HepG2 (cell line): ENCODE measurements around the gene JPH2. TPM values are rescaled to one million over a fixed set of nuclear protein-coding genes. Genes with fewer than 3 reads are reported as not detected.

Source experiments
- AHDC1 ChIP-seq: sonication (generic); formaldehyde crosslinking; IDR thresholded peaks from 2 replicates; pipeline ENCODE4 v1.5.1; 2020; ENCODE audit warnings: mild to moderate bottlenecking, missing genetic modification reagents, borderline replicate concordance
- CEBPB ChIP-seq: IDR thresholded peaks from 2 replicates; pipeline ENCODE4 v1.6.1; 2011; ENCODE audit warnings: low read depth, low read length, improper control_type of control experiment, borderline replicate concordance
- EED ChIP-seq: sonication (generic); formaldehyde crosslinking; IDR thresholded peaks from 2 replicates; pipeline ENCODE4 v1.5.0; 2020; ENCODE audit warnings: mild to moderate bottlenecking, missing genetic modification reagents
- MAFK ChIP-seq, 2 experiments: IDR thresholded peaks in 1 of 2; conservative IDR thresholded peaks in 1 of 2; 2 replicates each; pipeline ENCODE4 v1.6.1; 2011; ENCODE audit warnings: improper control_type of control experiment in 2 of 2, low read length in 2 of 2
- PBX2 ChIP-seq: IDR thresholded peaks from 2 replicates; pipeline ENCODE4 v1.6.1; 2016; ENCODE audit warnings: control low read depth
- PRDM15 ChIP-seq: sonication (generic); formaldehyde crosslinking; IDR thresholded peaks from 2 replicates; pipeline ENCODE4 v1.4.0; 2020; ENCODE audit warnings: missing genetic modification reagents
- REPIN1 ChIP-seq: sonication (generic); formaldehyde crosslinking; IDR thresholded peaks from 2 replicates; pipeline ENCODE4 v1.8.0; 2022; ENCODE audit warnings: missing genetic modification reagents, low read depth, mild to moderate bottlenecking, borderline replicate concordance
- STAT5B ChIP-seq: sonication (generic); formaldehyde crosslinking; IDR thresholded peaks from 2 replicates; pipeline ENCODE4 v1.4.0; 2020; ENCODE audit warnings: missing genetic modification reagents
- TBX3 ChIP-seq: fragments of 450-650 bp; IDR thresholded peaks from 2 replicates; pipeline ENCODE4 v1.6.1; 2017; ENCODE audit warnings: antibody characterized with exemption, mild to moderate bottlenecking, inconsistent platforms, borderline replicate concordance
- THAP7 ChIP-seq: sonication (generic); formaldehyde crosslinking; IDR thresholded peaks from 2 replicates; pipeline ENCODE4 v1.8.1; 2023; ENCODE audit warnings: mild to moderate bottlenecking, missing genetic modification reagents
- TMF1 ChIP-seq: sonication (generic); formaldehyde crosslinking; IDR thresholded peaks from 2 replicates; pipeline ENCODE4 v1.8.1; 2022; ENCODE audit warnings: low read depth, missing genetic modification reagents
- ZNF138 ChIP-seq: sonication (generic); formaldehyde crosslinking; IDR thresholded peaks from 2 replicates; pipeline ENCODE4 v1.5.0; 2020; ENCODE audit warnings: mild to moderate bottlenecking, low read depth, missing genetic modification reagents
- ZNF496 ChIP-seq: sonication (generic); formaldehyde crosslinking; IDR thresholded peaks from 2 replicates; pipeline ENCODE4 v1.8.1; 2023; ENCODE audit warnings: mild to moderate bottlenecking, moderate library complexity, missing genetic modification reagents; ENCODE audit not compliant: insufficient replicate concordance
- ZNF513 ChIP-seq: sonication (generic); formaldehyde crosslinking; conservative IDR thresholded peaks from 2 replicates; pipeline ENCODE4 v1.5.0; 2020; ENCODE audit warnings: missing genetic modification reagents
- ZNF614 ChIP-seq: IDR thresholded peaks from 2 replicates; pipeline ENCODE4 v1.6.1; 2018; ENCODE audit warnings: missing biosample characterization, missing genetic modification reagents, inconsistent platforms, borderline replicate concordance
- polyA plus RNA-seq, 8 experiments: library from polyadenylated mRNA; depleted of rRNA in 3 of 8; stranded (reverse) in 7 of 8; unstranded in 1 of 8; fragments of >200 nt; fragmentation: Illumina TruSeq in 4 of 8; extraction: Trizol in 4 of 8; gene quantifications; 2 replicates each; pipeline versions ENCODE4 v1.2.1 to v1.2.3, GENCODE V29; 2011 to 2016; ENCODE audit warnings: low read depth in 4 of 8, missing spikeins in 1 of 8, mixed read lengths in 1 of 8; ENCODE audit not compliant: insufficient read depth in 1 of 8
- total RNA-seq, 5 experiments: library from RNA; depleted of rRNA; stranded (reverse); fragments of >200 nt; fragmentation: Illumina TruSeq; extraction: Trizol; gene quantifications; 2 replicates each; pipeline ENCODE4 v1.2.3, GENCODE V29; 2016; ENCODE audit warnings: low read depth in 1 of 5

The JPH2 gene
- total and polyA plus RNA-seq, 2 of the 13 experiments (the other 11 are each of a cell fraction or from before 2014, with no cell fraction given) = 0.42 TPM; not detected in 1

GRCh38 chr20:44209686-44210405 lies 22.9 kb upstream of the JPH2 start (continued):
- no peak for TF ChIP-seq AHDC1 (CRISPR knock-in tag)
- no peak; the same call in 1 of the 2 replicates for TF ChIP-seq TMF1 (CRISPR knock-in tag)
- TF ChIP-seq CEBPB = peak; percentile 46; the same call in 1 of the 2 replicates
- TF ChIP-seq REPIN1 (CRISPR knock-in tag) = no peak
- TF ChIP-seq PRDM15 (CRISPR knock-in tag) = no peak
- TF ChIP-seq PBX2 (CRISPR knock-in tag) = 0 out of 2 replicates have a peak, but pooled peaks have one; percentile 18
- no peak for TF ChIP-seq ZNF496 (CRISPR knock-in tag)
- no peak for TF ChIP-seq STAT5B (CRISPR knock-in tag)
- TF ChIP-seq MAFK (conservative IDR thresholded peaks at IDR 0.05 in 1 of 2, IDR thresholded peaks at IDR 0.05 in 1 of 2; ENCODE audit: low read length in 2 of 2) = no peak
- TF ChIP-seq TBX3 = 0 out of 2 replicates have a peak, but pooled peaks have one; percentile 10
- TF ChIP-seq EED (CRISPR knock-in tag) = 0 out of 2 replicates have a peak, but pooled peaks have one; percentile 77
- TF ChIP-seq ZNF513 (CRISPR knock-in tag) = no peak
- 0 out of 2 replicates have a peak, but pooled peaks have one; percentile 51 for TF ChIP-seq ZNF138 (CRISPR knock-in tag)
- no peak for TF ChIP-seq THAP7 (CRISPR knock-in tag)
- TF ChIP-seq ZNF614 (CRISPR knock-in tag) = no peak
